ENCODE data around the gene KHDRBS1.
"Not testable (repeated sequence)": the region's sequence is repeated elsewhere in the genome, so short reads cannot be mapped to it uniquely, and the experiment has no call there.

The KHDRBS1 gene

DNA sequence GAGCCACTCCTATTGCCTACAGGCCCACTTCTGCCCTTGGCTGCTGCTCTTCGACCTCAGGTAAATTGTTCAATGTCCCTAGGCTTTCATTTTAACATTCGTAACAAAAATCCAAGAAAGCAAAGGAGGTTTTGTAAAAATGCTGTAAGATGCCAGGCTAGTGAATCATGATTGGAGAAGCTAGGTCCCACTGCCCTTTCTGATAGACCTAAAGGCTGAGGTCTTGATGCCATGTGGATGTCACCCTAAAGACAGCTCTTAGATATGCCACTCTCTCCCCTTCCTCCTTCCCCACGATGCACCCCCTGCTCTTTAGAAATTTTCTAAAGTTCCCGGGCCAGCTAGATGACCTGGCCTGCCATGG is 49.2 kb downstream of the KHDRBS1 start:
- no peak for DNase-seq (ENCODE audit: low read depth in 2 of 2, low spot score in 1 of 2)

DNA sequence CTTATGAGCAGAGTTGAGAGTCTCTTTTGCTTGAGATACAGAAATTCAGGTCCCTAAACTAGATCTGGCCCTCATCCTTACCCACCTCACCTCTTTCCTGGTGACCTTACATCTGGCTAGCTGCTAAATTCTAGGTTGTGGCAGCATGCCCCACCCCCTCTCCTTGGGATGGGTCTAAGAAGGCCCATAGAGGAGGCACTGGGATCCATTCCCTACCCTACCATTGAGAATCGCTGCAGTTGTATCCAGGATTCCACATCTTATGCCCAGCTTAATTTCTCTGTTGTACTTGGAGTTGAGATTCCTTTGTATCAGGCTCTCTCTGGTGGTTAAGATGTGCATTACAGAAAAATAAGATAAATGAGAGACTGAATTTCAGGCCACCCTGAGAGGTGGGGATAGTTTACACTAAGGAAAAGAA is 49.6 kb downstream of the KHDRBS1 start:
- no peak for DNase-seq (ENCODE audit: low read depth in 2 of 2, low spot score in 1 of 2)

DNA sequence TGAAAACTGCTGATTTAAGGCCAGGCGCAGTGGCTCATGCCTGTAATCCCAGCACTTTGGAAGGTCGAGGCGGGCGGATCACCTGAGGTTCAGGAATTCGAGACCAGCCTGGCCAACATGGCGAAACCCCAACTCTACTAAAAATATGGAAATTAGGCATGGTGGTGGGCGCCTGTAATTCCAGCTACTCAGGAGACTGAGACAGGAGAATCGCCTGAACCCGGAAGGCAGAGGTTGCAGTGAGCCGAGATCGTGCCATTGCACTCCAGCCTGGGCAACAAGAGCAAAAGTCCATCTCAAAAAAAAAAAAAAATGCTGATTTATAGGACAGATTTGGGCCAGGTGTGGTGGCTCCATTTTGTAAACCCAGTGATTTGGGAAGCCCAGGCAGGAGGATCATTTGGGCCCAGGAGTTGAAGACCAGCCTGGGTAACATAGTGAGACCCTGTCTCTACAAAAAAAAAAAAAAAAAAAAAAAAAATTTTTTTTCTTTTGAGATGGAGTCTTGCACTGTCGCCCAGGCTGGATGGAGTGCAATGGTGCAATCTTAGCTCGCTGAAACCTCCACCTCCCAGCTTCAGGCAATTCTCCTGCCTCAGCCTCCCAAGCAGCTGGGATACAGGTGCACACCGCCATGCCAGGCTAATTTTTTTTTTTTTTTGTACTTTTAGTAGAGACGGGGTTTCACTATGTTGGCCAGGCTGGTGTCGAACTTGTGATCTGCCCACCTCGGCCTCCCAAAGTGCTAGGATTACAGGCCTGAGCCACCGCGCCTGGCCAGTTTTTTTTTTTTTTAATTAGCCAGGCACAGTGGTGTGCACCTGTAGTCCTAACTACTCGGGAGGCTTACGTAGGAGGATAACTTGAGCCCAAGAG is 52.2 kb downstream of the KHDRBS1 start:
- DNase-seq (ENCODE audit: low read depth in 2 of 2, low spot score in 1 of 2): not testable (repeated sequence)

DNA sequence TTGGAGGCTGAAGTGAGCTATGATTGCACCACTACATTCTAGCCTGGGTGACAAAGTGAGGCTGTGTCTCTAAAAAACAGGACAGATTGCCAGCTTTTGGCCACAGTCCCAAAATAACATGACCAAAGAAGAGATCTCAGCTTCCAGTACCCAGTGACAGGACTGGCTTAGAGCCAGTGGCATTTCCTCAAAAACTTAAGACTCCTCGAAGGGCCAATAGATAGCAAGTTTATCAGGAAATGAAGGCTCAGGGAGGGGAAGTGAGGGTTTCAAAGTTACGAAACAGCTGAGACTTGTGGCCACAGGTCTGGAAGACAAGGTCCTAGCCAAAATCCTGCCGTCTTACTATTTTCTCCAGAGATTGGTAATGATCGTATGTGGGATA is 52.8 kb downstream of the KHDRBS1 start:
- no peak for DNase-seq (ENCODE audit: low read depth in 2 of 2, low spot score in 1 of 2)

DNA sequence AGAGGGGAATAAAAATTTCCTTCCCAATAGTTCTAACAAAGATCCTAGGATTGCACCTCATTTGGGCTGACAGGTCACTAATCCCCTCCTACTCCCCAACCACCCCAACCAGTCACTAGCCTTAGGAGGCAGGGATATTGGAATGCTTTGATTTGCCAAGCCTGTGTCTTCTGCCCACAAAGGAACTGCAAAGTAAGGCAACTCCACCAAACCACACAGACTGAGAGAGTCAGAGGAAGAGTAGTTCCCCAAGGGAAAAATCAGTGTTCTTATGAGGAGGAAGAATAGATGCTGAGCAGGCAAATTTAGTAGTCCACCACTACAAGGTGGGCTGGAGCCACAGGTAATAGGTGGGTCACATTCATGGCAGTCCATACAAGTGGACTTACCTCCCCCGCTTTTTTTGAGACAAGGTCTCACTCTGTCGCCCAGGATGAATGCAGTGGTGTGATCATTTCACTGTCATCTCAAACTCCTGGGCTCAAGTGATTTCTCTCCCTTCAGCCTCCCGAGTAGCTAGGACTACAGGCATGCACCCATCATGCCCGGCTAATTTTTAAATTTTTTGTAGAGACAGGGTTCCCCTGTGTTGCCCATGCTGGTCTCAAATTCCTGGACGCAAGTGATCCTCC is 55.4 kb downstream of the KHDRBS1 start:
- no peak for DNase-seq (ENCODE audit: low read depth in 2 of 2, low spot score in 1 of 2)

DNA sequence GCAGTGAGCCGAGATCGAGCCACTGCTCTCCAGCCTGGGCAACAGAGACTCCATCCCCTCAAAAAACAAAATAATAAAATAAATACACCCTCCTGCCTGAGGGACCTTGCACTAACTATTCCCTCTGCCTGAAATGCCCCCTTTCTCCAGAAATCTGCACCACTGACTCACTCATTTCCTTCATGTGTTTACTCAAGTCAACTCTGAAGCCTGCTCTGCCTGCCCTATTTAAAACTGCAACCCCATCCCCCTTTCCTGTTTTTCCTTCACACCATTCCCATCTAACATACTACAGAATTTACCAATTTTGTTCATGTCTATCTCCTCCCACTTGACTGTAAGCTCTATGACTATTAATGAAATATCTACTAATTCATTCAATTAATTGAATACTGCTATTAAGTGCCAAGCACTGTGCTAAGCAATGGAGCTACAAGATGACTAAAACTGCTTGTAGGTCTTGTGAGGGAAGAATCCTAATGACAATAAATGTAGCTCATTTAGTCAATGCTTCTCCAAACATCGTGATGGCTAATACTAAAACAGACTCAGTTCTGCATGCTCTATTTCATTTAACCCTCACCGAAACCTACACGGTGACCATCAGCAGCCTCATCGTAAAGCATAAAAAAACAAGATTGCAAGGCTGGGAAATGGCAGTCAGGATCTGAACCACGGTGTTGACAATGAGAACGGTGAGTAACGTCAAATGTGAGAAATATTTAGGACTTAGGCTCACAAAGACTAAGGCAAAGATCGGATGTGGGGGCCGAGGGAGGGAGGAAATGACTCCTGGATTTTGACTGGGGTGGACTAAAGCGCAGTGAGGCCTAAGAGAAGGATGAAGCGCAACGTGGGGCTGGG is 58.3 kb downstream of the KHDRBS1 start:
- DNase-seq (ENCODE audit: low read depth in 2 of 2, low spot score in 1 of 2): no peak

DNA sequence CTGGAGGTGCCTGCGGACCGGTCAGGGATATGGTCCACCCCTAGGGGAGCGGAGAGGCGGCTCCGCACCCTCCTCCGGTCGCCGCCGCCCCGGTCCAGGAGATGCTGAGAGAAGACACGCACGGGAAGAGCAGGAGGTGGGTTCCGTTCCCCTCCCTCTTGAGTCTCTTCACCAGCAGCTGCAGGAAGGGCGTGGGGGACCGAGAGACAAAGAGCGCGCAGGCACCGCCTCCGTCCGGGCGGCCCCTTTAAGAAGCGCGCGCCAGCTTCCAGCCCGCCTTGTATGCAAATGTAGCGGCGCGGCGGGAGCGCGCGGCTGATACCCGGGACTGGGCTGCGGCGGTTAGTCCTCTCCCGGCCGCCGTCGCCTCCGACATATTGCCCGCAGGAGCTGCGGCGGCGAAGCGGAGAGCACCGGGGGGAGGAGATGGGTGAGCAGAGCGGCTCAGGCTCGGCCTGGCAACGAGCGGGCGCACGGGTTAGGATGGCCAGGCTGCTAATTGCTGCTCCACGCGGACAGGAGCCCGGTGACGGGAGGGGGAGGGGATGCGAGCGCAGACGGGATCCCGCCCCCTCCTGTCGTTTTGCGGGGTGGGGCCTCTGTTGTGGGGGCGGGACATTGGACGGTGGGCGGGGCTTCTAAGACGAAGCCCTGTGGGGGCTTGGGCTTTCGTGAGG is 59.1 kb downstream of the KHDRBS1 start, which contains the start of gene TMEM39B:
TMEM39B (plus strand) TSS at position 318 of the 677 bp plus-strand sequence; CDS start at position 427, 109 bp downstream.
- peak; percentile 83 for DNase-seq (ENCODE audit: low read depth in 2 of 2, low spot score in 1 of 2)

DNA sequence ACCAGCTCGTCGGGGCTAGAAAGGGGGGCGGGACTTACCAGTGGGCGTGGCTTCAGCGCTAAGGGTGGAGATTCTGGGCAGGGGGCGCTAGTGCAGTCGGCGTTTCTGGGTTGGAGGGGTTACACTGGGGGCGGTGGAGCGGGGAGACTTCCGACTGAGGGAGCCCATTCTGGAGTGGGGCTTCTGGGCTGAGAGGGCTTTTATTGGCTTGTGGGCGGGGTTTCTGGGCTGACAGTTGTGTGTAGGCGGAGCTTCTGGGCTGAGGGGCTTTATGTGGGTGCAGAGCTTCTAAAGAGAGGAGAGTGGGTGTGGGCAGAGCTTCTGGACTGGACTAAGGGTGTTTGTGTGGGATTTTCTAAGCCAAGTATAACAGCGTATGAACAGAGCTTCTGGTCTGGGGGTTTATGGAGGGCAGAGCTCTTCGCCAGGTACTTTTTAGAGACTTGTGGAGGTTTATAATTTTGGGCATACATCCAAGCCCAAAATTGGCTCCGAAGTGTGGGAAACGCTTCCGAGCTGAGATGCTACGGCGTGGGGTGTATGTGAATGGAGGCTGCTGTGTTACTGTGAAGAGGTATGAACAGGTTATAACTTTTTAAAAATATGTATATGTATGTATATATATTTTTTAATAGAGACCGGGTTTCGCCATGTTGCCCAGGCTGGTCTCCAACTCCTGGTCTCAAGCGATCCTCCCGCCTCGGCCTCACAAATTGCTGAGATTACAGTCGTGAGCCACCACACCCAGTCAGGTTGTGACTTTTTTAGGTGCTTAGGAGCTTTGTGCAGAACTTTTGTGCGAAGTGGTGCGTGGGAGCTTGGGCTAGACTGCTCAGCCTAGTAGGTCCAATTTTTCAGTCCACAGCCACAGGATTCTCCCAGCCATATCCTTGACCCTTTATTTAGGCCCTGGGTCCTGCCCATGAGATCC is 59.9 kb downstream of the KHDRBS1 start:
- no peak for DNase-seq (ENCODE audit: low read depth in 2 of 2, low spot score in 1 of 2)

DNA sequence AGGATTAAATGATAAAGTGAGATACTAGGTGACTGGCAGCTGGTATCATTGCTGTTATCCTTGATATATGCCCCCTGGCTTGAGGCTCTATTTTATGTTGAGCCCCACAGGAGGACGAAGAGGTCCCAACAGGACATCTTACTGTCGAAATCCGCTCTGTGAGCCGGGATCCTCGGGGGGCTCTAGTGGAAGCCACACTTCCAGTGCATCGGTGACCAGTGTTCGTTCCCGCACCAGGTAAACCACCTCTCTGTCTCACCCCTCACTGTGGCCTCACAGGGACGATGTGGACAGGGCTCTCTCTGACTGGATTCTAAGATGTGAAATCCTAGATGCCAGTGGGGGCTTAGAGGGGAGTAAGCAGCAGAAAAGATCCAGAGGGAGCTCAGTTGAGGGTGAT is 61.2 kb downstream of the KHDRBS1 start:
- DNase-seq (ENCODE audit: low read depth in 2 of 2, low spot score in 1 of 2): no peak

DNA sequence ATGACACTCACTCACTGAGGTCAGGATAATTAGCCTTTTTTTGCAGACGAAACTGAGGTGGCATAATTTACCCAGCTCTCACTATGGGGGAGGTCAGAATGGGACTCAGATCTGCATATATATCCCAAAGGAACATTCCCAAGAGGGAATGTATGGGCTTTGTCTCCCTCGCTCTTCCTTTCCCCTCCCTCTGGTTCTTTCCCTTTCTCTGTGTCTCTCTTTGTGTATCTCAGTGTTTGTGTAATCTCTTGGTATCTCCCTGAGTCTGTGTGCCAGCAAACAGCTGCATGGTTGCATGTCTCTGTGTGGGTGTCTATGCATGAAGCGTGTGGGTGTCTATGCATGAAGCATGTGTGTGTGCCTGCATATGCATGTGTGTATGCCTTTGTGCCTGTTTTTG is 63.8 kb downstream of the KHDRBS1 start:
- no peak for DNase-seq (ENCODE audit: low read depth in 2 of 2, low spot score in 1 of 2)

DNA sequence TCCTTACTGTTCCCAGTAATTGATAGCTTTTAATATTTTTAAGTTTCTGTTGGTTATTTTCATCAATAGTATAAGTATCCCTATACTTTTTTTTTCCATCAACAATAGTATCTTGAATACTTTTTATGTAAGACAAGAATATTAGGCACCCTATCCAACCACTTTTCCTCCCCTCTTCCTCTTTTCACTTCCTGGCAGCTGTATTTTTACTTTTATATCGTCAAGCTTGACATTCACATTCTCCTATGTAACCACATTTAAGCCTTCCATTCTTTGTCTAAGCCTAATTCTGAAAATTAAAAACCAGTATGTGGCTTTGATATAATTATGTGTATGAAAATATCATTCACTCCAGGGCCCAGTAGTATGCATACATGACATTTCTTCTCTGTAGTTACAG is 68.4 kb downstream of the KHDRBS1 start:
- DNase-seq (ENCODE audit: low read depth in 2 of 2, low spot score in 1 of 2): no peak

DNA sequence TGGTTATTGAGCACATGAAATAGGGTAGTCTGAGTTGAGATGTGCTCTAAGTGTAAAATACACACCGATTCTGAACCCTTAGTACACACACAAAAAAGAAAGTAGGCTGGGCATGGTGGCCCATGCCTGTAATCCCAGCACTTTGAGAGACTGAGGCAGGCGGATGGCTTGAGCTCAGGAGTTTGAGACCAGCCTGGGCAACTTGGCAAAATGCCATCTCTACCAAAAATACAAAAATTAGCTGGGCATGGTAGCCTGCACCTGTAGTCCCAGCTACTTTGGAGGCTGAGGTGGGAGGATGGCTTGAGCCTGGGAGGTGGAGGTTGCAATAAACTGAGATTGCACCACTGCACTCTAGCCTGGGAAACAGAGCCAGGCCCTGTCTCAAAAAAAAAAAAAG is 72.7 kb downstream of the KHDRBS1 start:
- not testable (repeated sequence) for DNase-seq (ENCODE audit: low read depth in 2 of 2, low spot score in 1 of 2)

DNA sequence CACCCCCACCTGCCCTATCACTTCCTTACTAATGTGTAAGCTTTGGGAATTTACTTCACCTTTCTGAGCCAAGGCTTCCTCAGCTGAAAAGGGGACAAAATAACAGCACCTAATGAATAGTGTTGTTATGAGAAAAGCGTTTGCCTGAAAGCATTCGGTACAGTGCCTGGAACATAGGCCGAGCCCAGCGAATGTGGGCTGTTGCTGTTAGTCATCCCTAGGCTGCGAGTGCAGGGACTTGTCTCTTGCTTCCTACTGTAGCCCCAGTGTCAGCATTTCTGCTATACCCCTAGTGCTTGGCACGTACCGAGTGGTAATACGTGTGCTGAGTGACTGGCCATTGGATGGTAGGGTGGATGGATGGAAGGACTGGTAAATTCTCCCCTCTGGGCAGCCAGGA is 77.5 kb downstream of the KHDRBS1 start:
- no peak for DNase-seq (ENCODE audit: low read depth in 2 of 2, low spot score in 1 of 2)

DNA sequence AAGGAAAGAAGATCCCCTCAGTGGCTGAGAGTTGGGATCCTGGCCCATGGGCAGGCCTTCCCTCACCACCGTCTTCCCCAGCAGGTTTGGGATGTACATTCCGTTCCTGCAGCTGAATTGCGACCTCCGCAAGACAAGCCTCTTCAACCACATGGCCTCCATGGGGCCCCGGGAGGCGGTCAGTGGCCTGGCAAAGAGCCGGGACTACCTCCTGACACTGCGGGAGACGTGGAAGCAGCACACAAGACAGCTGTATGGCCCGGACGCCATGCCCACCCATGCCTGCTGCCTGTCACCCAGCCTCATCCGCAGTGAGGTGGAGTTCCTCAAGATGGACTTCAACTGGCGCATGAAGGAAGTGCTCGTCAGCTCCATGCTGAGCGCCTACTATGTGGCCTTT is 77.9 kb downstream of the KHDRBS1 start:
- no peak for DNase-seq (ENCODE audit: low read depth in 2 of 2, low spot score in 1 of 2)
